MCF 10A (cell line): ENCODE measurements around the gene WNT9A. TPM values are rescaled to one million over a fixed set of nuclear protein-coding genes. Genes with fewer than 3 reads are reported as not detected.

Source experiments
- BruUV-seq: library from RNA; stranded (reverse); fragments of 400-500 nt; replicated peaks from 2 replicates; lab custom pipeline; 2021; lab: Mats Ljungman, UMichigan
- CTCF ChIA-PET: fragments of 300-600 bp; sonication (Branson Sonifier 250); formaldehyde crosslinking; extraction: SDS; loops from one replicate; lab custom pipeline; 2021; ENCODE audit warnings: antibody characterized with exemption, inconsistent platforms; lab: Yijun Ruan, JAX
- POLR2A ChIA-PET: fragments of 300-600, 350-650 bp; sonication (Branson Sonifier 250); formaldehyde crosslinking; extraction: SDS; loops from one replicate; lab custom pipeline; 2020; ENCODE audit warnings: antibody characterized with exemption, inconsistent platforms; lab: Yijun Ruan, JAX
- DNase-seq: peaks from one replicate; pipeline ENCODE4 v3.0.0-alpha.2; 2018; ENCODE audit not compliant: unreplicated experiment
- H3K27ac Mint-ChIP-seq: one replicate; pipeline ENCODE4 v1.8.0; 2022; ENCODE audit warnings: mild to moderate bottlenecking, low read depth, mixed read lengths; ENCODE audit not compliant: unreplicated experiment
- H3K27me3 Mint-ChIP-seq: one replicate; pipeline ENCODE4 v1.8.0; 2022; ENCODE audit warnings: mixed read lengths; ENCODE audit not compliant: insufficient read depth, unreplicated experiment
- H3K36me3 Mint-ChIP-seq: one replicate; pipeline ENCODE4 v1.8.0; 2022; ENCODE audit warnings: mild to moderate bottlenecking, moderate library complexity, mixed read lengths; ENCODE audit not compliant: insufficient read depth, unreplicated experiment
- H3K4me1 Mint-ChIP-seq: one replicate; pipeline ENCODE4 v1.8.0; 2022; ENCODE audit warnings: mixed read lengths; ENCODE audit not compliant: insufficient read depth, unreplicated experiment
- H3K4me3 Mint-ChIP-seq: one replicate; pipeline ENCODE4 v1.8.0; 2022; ENCODE audit warnings: mild to moderate bottlenecking, moderate library complexity, mixed read lengths; ENCODE audit not compliant: unreplicated experiment
- H3K9me3 Mint-ChIP-seq: one replicate; pipeline ENCODE4 v1.8.0; 2022; ENCODE audit warnings: mixed read lengths; ENCODE audit not compliant: unreplicated experiment
- CTCF ChIP-seq: fragments of 200-600 bp; IDR thresholded peaks from one replicate; pipeline ENCODE4 v1.8.0; 2022; ENCODE audit warnings: antibody characterized with exemption, mild to moderate bottlenecking; ENCODE audit not compliant: unreplicated experiment
- intact Hi-C: fragments of 100-400 bp; cut with micrococcal nuclease; formaldehyde crosslinking; loops from 2 replicates; pipeline ENCODE4 v1.14.1; 2022
- total RNA-seq: library from RNA; stranded (reverse); gene quantifications from 2 replicates; pipeline ENCODE4 v1.2.3, GENCODE V29; 2022

The WNT9A gene
- total RNA-seq, 1 experiment from 2014 or later: 2.6 TPM

GRCh38 chr1:227889047-227889862 lies 58.5 kb downstream of the WNT9A start:
- no peaks in the 10 kb centered on the region for H3K27me3 Mint-ChIP-seq
- no peaks in the 10 kb centered on the region for H3K9me3 Mint-ChIP-seq
- no peaks in the 10 kb centered on the region for H3K36me3 Mint-ChIP-seq
- BruUV-seq: no TSS peak
- no peak overlapping the region for H3K27ac Mint-ChIP-seq
- intact Hi-C loops: loop anchor here (5.0 kb wide), 1 partner anchor 82 kb away; no protein-coding TSS in a partner anchor
- POLR2A ChIA-PET: no interaction called here
- no peak for DNase-seq
- H3K4me1 Mint-ChIP-seq: peaks cover 19% of the 10 kb centered on the region
- H3K4me3 Mint-ChIP-seq: no peak overlapping the region
- CTCF ChIA-PET: interaction anchor here (0.6 kb wide), 1 partner anchor 28 kb away, joined by 4 read pairs; no protein-coding TSS in a partner anchor
- no peak for TF ChIP-seq CTCF

GRCh38 chr1:227888404-227889046 lies 59.2 kb downstream of the WNT9A start:
- Mint-ChIP-seq H3K27ac (no peak overlapping the region), H3K27me3 (no peaks in the 10 kb centered on the region), H3K9me3 (no peaks in the 10 kb centered on the region), H3K4me1 (peaks cover 14% of the 10 kb centered on the region), H3K4me3 (no peak overlapping the region), H3K36me3 (no peaks in the 10 kb centered on the region)
- CTCF ChIA-PET: no interaction called here
- no peak for DNase-seq
- BruUV-seq: no TSS peak
- TF ChIP-seq CTCF: no peak
- intact Hi-C loops: loop anchor here (5.0 kb wide), 1 partner anchor 81 kb away; no protein-coding TSS in a partner anchor
- POLR2A ChIA-PET: no interaction called here

GRCh38 chr1:227887697-227888403 lies 59.9 kb downstream of the WNT9A start:
- H3K36me3 Mint-ChIP-seq: no peaks in the 10 kb centered on the region
- H3K27me3 Mint-ChIP-seq: no peaks in the 10 kb centered on the region
- no peaks in the 10 kb centered on the region for H3K9me3 Mint-ChIP-seq
- H3K4me3 Mint-ChIP-seq: no peak overlapping the region
- CTCF ChIA-PET: no interaction called here
- POLR2A ChIA-PET: no interaction called here
- H3K27ac Mint-ChIP-seq: no peak overlapping the region
- TF ChIP-seq CTCF: no peak
- intact Hi-C loops: loop anchor here (5.0 kb wide), 1 partner anchor 81 kb away; no protein-coding TSS in a partner anchor
- H3K4me1 Mint-ChIP-seq: peaks cover 13% of the 10 kb centered on the region
- BruUV-seq: no TSS peak
- no peak for DNase-seq
